GM21390 (cell line): ENCODE results near the gene TBC1D19.
"Not testable (repeated sequence)": the region's sequence is repeated elsewhere in the genome, so short reads cannot be mapped to it uniquely, and the experiment has no call there.

Source experiments
- ATAC-seq: cut with Tn5 transposase; IDR thresholded peaks from one replicate; pipeline ENCODE4 v1.9.1; 2021; ENCODE audit not compliant: unreplicated experiment

TBC1D19 gene

GRCh38 chr4:26594778-26595177 lies 10.9 kb downstream of the TBC1D19 start:
- ATAC-seq: no peak

GRCh38 chr4:26596843-26597242 lies 13.0 kb downstream of the TBC1D19 start:
- no peak for ATAC-seq

- ATAC-seq: no peak
Observed at GRCh38 chr4:26601204-26601603, 17.3 kb downstream of the TBC1D19 start.

- no peak for ATAC-seq
Observed at GRCh38 chr4:26607776-26608175, 23.9 kb downstream of the TBC1D19 start.

- no peak for ATAC-seq
Observed at GRCh38 chr4:26609391-26609790, 25.5 kb downstream of the TBC1D19 start.

- ATAC-seq: no peak
Observed at GRCh38 chr4:26609868-26610267, 26.0 kb downstream of the TBC1D19 start.

GRCh38 chr4:26611372-26611771 lies 27.5 kb downstream of the TBC1D19 start:
- no peak for ATAC-seq

GRCh38 chr4:26611885-26612284 lies 28.0 kb downstream of the TBC1D19 start:
- no peak for ATAC-seq

- ATAC-seq: no peak
Observed at GRCh38 chr4:26613237-26613636, 29.4 kb downstream of the TBC1D19 start.

GRCh38 chr4:26613735-26614134 lies 29.9 kb downstream of the TBC1D19 start:
- ATAC-seq: no peak

- no peak for ATAC-seq
Observed at GRCh38 chr4:26619784-26620183, 35.9 kb downstream of the TBC1D19 start.

- ATAC-seq: no peak
Observed at GRCh38 chr4:26621366-26621765, 37.5 kb downstream of the TBC1D19 start.

- no peak for ATAC-seq
Observed at GRCh38 chr4:26622913-26623312, 39.0 kb downstream of the TBC1D19 start.

- ATAC-seq: not testable (repeated sequence)
Observed at GRCh38 chr4:26626658-26627057, 42.8 kb downstream of the TBC1D19 start.

GRCh38 chr4:26632916-26633315 lies 49.0 kb downstream of the TBC1D19 start:
- no peak for ATAC-seq

- ATAC-seq: no peak
Observed at GRCh38 chr4:26634237-26634636, 50.4 kb downstream of the TBC1D19 start.

- ATAC-seq: no peak
Observed at GRCh38 chr4:26636458-26636857, 52.6 kb downstream of the TBC1D19 start.

GRCh38 chr4:26640639-26641038 lies 56.8 kb downstream of the TBC1D19 start:
- ATAC-seq: not testable (repeated sequence)

- ATAC-seq: no peak
Observed at GRCh38 chr4:26647523-26648224, 63.8 kb downstream of the TBC1D19 start.

GRCh38 chr4:26648260-26648659 lies 64.4 kb downstream of the TBC1D19 start:
- no peak for ATAC-seq

- no peak for ATAC-seq
Observed at GRCh38 chr4:26660261-26660660, 76.4 kb downstream of the TBC1D19 start.

- ATAC-seq: no peak
Observed at GRCh38 chr4:26663888-26664287, 80.0 kb downstream of the TBC1D19 start.

- no peak for ATAC-seq
Observed at GRCh38 chr4:26670903-26671537, 87.1 kb downstream of the TBC1D19 start.
